DMS114 treated with DMSO at 0.1 percent for 48 hours (cell line): Measurements from ENCODE around the gene AVPR1A.

Experiments used
- DNase-seq: peaks from one replicate; lab custom pipeline; 2025; ENCODE audit not compliant: unreplicated experiment; lab: John Stamatoyannopoulos, UW

The AVPR1A gene

GRCh38 chr12:63095369-63095980 lies 55.5 kb downstream of the AVPR1A start:
- no peak for DNase-seq

DNA sequence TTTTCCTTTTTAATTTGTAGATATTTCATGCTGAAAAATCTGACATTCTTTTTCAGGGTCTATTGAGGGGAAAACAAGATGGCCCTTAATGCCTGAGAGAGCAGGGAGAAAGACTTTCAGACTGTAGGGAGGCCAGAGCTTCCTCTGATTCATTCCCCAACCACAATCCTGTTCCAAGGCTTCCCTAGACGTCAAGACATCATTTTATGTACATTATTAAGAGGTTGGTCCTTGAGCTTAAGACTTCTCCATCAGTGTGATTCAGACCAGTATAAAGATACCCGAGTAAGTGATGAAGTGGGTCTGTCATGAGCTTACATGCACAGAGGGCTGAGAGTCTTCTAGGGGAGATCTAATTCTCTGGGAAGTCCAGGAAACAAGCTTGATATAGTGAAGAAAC lies 57.3 kb downstream of the AVPR1A start:
- no peak for DNase-seq

- no peak for DNase-seq
These were observed 57.9 kb downstream of the AVPR1A start for GRCh38 chr12:63093084-63093483.
